KG1 (cell line): ENCODE data around the gene METTL1.
A peak's percentile ranks its signal among the peaks of the same experiment; 100 is the strongest.

ENCODE experiments used
- DNase-seq: peaks from one replicate; lab custom pipeline; 2025; lab: John Stamatoyannopoulos, UW

Gene METTL1

GRCh38 chr12:57753756-57754337 is 18.1 kb downstream of the METTL1 start:
- no peak for DNase-seq

- no peak for DNase-seq
Observed at GRCh38 chr12:57752668-57753000, 19.3 kb downstream of the METTL1 start.

DNA sequence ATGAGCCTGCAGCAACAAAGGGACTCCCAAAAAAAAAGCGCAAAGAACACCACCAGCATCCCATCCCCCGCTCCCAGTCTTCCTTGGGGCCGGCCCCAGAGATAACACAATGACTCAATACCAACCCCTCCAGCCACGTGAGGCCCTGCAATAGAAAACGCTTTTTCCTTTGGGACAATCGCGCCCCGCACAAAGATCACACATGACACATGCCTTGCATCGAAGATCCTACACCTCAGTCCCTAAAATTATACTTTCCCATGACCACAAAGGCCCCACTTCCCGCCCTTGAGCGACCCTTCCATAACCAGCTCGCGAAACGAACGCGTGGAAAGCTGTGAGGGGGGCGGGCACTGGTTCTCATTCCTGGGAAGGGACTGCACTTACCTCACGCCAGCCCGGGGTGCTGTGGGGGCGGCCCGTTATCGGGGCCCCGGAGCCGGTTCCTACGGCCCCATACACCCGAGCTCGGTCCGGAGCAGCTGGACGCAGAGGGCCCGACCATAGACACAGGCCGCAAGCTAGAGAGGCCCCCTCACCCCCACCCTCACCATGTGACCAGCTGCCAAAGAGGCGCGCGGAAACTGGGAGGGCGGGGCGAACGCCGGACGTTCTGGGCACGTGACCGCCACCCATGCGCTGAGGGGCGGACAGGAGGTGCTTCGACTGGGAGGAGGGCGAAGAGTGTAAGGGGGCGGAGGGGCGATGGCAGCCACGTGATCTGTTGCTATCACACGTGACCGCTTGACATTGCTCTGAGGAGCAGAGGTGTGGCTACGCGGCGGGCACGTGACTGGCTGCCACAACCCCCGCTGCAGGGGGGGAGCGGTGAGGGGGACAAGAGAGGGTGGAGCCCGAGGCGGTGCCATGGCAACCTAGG is 19.9 kb downstream of the METTL1 start, which contains the start of gene CDK4:
CDK4 (minus strand) TSS at position 523 of the 880 bp plus-strand sequence. CDS start 593 bp downstream, outside the sequence.
- DNase-seq, result peak; percentile 75

DNA sequence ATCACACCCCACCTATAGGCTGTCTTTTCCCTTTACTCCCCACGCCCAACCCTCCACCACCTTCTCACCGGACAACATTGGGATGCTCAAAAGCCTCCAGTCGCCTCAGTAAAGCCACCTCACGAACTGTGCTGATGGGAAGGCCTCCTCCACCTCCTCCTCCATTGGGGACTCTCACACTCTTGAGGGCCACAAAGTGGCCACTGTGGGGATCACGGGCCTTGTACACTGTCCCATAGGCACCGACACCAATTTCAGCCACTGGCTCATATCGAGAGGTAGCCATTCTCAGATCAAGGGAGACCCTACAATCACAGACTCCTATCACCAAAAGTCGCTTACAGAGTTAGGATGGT is 20.5 kb downstream of the METTL1 start:
- DNase-seq, result no peak

DNA sequence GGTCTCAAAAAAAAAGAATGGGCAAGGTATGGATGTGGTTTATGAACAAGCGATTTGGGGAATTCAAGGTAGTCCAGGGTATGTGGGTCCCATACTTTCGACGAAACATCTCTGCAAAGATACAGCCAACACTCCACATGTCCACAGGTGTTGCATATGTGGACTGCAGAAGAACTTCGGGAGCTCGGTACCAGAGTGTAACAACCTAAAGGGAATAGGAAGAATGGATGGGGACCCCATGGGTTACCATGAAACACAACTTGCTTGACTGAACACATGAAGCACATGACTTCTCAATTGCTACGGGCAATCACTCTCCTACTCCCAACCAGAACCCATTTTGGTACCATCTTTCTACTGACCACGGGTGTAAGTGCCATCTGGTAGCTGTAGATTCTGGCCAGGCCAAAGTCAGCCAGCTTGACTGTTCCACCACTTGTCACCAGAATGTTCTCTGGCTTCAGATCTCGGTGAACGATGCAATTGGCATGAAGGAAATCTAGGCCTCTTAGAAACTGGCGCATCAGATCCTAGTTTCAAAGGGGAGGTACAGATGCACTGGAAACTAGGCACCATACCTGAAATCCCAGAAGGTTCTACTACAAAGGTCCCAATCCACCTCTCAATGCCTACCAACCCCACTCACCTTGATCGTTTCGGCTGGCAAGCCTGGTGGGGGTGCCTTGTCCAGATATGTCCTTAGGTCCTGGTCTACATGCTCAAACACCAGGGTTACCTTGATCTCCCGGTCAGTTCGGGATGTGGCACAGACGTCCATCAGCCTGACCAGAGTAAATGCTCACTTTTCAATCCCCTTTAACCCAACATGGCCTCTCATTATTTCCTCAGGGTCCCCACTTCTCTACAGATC is 21.1 kb downstream of the METTL1 start:
- DNase-seq, result no peak

- no peak for DNase-seq
Observed at GRCh38 chr12:57749061-57749460, 22.8 kb downstream of the METTL1 start.

- DNase-seq, result no peak
Observed at GRCh38 chr12:57746025-57746424, 25.9 kb downstream of the METTL1 start.

DNA sequence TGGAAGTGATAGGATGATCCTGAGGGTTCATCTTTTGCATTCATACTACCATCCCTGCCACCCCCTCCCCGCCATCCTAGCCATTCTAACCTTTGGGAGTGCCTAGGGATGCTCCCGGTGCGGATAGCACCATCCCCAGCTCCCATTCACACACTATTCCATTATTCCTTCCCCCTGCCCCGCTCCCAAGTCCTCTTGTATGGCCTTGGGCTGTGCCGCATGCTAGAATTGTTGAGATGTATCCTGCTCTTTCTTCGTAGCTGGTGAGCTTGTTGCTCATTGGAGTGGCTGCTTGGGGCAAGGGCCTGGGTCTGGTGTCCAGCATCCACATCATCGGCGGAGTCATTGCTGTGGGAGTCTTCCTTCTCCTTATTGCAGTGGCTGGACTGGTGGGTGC is 26.4 kb downstream of the METTL1 start:
- DNase-seq, result no peak

GRCh38 chr12:57744777-57745484 is 27.0 kb downstream of the METTL1 start, which contains the start of gene TSPAN31:
Gene TSPAN31, plus strand, starts transcription at chr12:57745039. Its CDS starts 116 bp downstream, at chr12:57745155.
- peak; percentile 83 for DNase-seq

GRCh38 chr12:57744194-57744776 is 27.6 kb downstream of the METTL1 start:
- peak; percentile 67 for DNase-seq

- no peak for DNase-seq
Observed at GRCh38 chr12:57743769-57744168, 28.1 kb downstream of the METTL1 start.

DNA sequence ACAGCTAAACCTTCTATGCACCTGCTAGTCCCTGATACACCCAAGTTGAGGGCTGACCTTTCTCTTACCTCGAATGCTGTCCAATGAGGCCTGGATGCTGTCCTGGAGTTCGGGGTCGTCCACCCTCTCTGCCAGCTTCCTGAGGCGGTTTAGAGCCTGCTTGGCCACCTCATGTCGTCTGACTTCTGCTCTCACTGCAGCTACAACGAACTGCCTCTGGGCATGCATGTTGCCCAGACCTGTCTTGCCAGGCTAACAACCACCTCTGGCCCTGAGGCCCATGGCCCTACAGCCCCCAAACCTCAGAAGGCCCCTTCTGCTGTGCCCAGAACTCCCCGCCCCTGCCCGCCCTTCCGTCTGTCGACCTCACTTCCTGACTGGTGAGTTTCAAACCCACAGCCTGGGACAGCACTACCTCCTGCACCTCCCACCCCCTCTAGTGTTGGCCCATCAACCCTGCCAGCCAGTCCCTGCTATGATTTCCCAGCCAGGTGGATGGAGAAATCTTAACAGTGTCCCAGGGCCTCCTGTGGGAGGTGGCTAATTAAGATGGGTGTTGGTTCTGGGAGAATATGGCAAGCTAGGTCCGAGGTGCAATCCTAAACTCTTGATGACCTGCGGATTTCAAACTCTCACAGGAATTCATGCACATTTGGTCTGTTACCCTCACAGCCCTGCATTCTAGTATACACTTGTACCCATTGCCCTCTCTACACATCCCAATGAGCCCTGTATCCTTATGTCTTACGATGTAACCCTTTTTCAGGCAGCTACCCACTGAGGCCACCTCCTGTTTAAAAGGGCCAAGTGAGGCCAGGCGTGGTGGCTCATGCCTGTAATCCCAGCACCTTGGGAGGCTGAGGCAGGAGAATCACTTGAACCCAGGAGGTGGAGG is 29.8 kb downstream of the METTL1 start:
- no peak for DNase-seq

DNA sequence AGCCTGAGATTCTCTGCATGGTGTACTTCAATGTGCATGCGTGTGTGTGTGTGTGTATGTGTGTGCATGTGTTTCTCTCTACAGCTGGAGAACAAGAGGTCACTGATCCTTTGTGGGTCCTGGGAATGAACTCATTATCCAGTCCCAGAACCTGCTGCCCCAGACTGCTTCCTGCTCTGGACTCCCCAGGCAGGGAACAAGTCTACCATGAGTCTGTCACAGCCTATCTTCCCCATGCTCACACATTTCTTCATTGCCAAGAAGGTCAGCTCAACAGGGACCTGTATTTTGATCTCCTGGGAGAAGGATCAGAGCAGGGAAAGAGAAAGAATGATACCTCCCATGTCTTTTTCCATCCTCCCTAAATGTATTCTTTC is 30.5 kb downstream of the METTL1 start:
- DNase-seq, result no peak

DNA sequence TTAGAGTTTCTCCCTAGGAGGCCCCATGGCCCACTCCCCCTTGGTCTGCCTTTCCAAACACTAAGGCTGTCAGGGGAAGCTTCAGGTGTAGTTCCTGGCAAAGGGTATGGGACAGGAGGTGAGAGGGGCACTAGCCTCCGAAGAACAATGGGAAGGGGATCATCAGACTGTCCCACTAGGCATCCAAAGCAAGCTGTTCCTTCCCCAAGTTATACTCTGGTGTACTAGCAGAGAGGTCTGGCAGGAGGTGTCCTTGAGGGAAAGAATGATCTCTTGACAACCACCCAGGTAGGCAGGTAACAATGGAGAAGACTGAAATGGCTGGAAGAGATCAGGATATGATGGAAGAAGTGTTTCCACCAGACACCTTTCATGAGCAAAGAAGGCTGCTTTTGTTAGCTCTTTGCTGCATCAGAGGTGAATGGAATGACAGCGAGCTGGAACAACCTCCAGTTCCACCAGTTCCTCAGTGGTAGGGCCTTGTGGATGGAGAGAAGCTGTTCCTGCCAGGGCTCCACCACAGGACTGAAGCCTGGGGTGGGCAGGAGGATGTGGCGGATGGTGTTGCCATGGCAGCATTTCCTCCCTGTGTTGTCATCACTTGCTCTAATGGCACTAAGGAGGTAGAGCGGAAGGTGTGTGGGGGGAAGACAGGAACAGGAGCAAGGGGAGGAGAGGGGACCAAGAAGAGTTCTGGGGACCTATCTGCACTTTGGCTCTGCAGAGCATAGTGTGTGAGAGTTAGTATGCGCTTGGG is 31.1 kb downstream of the METTL1 start:
- no peak for DNase-seq

DNA sequence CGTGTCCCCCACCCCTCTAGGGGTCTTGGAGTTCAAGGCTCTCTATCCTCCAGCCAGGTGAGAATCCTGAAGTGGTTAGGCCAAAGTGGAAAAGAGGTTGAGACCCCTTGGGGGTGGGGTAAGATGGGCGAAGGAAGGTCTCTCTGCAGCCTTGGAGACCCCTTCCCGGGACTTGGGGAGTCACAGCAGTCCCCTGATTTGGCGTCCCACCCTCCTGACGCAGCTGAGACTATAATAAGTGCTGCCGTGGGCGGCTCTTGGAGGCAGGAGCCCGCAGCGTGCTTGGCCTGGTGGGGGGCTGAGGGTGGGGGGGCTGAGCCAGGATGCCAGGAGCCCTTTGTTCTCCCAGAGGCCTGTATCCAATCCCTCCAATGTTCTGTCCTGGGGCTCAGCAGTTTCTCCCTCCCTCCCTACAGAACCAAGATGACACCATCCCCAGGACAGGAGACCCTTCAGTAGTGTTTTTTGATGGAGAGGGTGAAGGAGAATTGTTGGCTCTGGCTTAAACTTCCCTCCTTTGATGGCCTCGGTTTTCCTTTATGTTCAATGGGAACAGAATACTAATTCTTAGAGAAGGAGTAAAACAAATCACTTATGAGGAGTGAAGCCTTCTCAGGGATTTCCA is 31.9 kb downstream of the METTL1 start:
- no peak for DNase-seq

DNA sequence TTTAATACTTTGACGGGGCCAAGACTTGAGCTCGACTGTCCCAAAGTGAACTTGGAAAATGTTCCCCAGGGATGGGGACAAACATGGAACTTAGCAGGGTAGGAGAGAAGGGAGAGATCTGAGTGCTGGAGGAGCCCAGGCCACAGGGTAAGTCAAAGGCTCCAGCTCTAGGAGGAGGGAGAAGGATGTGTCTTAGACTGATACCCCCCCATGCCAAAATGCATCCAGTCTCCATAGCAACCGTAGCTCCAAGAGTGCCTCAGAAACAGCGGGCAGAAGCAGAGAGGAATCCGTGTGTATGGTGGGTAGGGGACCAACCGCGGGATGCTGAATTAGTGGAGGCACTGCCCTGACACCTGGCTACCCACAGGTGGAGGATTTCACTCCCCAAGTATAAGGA is 32.5 kb downstream of the METTL1 start:
- no peak for DNase-seq

- DNase-seq, result no peak
Observed at GRCh38 chr12:57738661-57739237, 33.2 kb downstream of the METTL1 start, which contains the start of gene AGAP2. Gene AGAP2, minus strand, starts transcription at chr12:57738742. Its CDS starts 496 bp downstream, at chr12:57738246.
